A673 (cell line): ENCODE data around the gene OTOGL. TPM values are rescaled to one million over a fixed set of nuclear protein-coding genes. Genes with fewer than 3 reads are reported as not detected.

Experiments used
- BruUV-seq: library from RNA; stranded (reverse); fragments of 400-500 nt; replicated peaks from 2 replicates; lab custom pipeline; 2021; lab: Mats Ljungman, UMichigan
- CTCF ChIA-PET: fragments of 300-600 bp; sonication (Branson Sonifier 250); formaldehyde crosslinking; loops from one replicate; lab custom pipeline; 2022; ENCODE audit warnings: antibody characterized with exemption; lab: Charles Lee
- POLR2A ChIA-PET: fragments of 300-600 bp; sonication (Branson Sonifier 250); formaldehyde crosslinking; loops from one replicate; lab custom pipeline; 2022; ENCODE audit warnings: antibody characterized with exemption; ENCODE audit not compliant: low non-redundant PET; lab: Charles Lee
- DNase-seq: peaks from one replicate; pipeline ENCODE4 v3.0.0-alpha.2; 2015; ENCODE audit warnings: low spot score
- H3K27ac ChIP-seq: fragments of 200-600 bp; sonication (generic); 2 replicates; pipeline ENCODE4 v1.5.1; 2016; ENCODE audit warnings: mixed run types, low read depth, mild to moderate bottlenecking, mixed read lengths, antibody characterized with exemption, low read length; ENCODE audit not compliant: poor library complexity, severe bottlenecking
- H3K27me3 ChIP-seq: fragments of 200-600 bp; sonication (generic); replicated peaks from 2 replicates; pipeline ENCODE4 v1.6.1; 2017; ENCODE audit warnings: mixed run types, low read depth, mild to moderate bottlenecking, mixed read lengths, antibody characterized with exemption, low read length; ENCODE audit not compliant: insufficient read depth, poor library complexity
- H3K36me3 ChIP-seq: fragments of 200-600 bp; sonication (generic); 2 replicates; pipeline ENCODE4 v1.6.1; 2016; ENCODE audit warnings: mixed run types, mild to moderate bottlenecking, mixed read lengths, antibody characterized with exemption, low read length; ENCODE audit not compliant: insufficient read depth, poor library complexity, severe bottlenecking
- H3K4me1 ChIP-seq: fragments of 200-600 bp; sonication (generic); 2 replicates; pipeline ENCODE4 v1.6.1; 2017; ENCODE audit warnings: mixed run types, mild to moderate bottlenecking, mixed read lengths, antibody characterized with exemption, low read length; ENCODE audit not compliant: insufficient read depth, poor library complexity, severe bottlenecking
- H3K4me3 ChIP-seq: fragments of 200-600 bp; sonication (generic); 2 replicates; pipeline ENCODE4 v1.5.1; 2016; ENCODE audit warnings: low read depth, mixed run types, mild to moderate bottlenecking, mixed read lengths, low read length; ENCODE audit not compliant: poor library complexity, severe bottlenecking
- H3K9me3 ChIP-seq: fragments of 200-600 bp; sonication (generic); 2 replicates; pipeline ENCODE4 v1.6.1; 2016; ENCODE audit warnings: mixed run types, low read depth, mild to moderate bottlenecking, mixed read lengths, antibody characterized with exemption, low read length; ENCODE audit not compliant: poor library complexity, severe bottlenecking
- EZH2 ChIP-seq: fragments of 200-600 bp; sonication (generic); IDR thresholded peaks from 2 replicates; pipeline ENCODE4 v1.6.1; 2017; ENCODE audit warnings: borderline replicate concordance, low read depth, mild to moderate bottlenecking, mixed read lengths, antibody characterized with exemption, low read length; ENCODE audit not compliant: poor library complexity, severe bottlenecking
- intact Hi-C: fragments of 100-400 bp; cut with micrococcal nuclease; formaldehyde crosslinking; loops from one replicate; pipeline ENCODE4 v1.10.0; 2022; ENCODE audit not compliant: unreplicated experiment
- total RNA-seq: library from RNA; stranded (reverse); gene quantifications from 2 replicates; pipeline ENCODE4 v1.2.3, GENCODE V29; 2021
- TF ChIP-seq, protein P1 (sequence below): fragments of 300-800, 200-600 bp; sonication (generic); conservative IDR thresholded peaks from 2 replicates; pipeline ENCODE4 v1.5.1; 2017; ENCODE audit warnings: low read depth, mild to moderate bottlenecking, antibody characterized with exemption, low read length, moderate library complexity, mixed read lengths

OTOGL gene
- total RNA-seq, 1 experiment from 2014 or later = 0.73 TPM

GRCh38 chr12:80268924-80269749 is 169.8 kb downstream of the OTOGL start:
- no peak overlapping the region for H3K4me3 ChIP-seq
- POLR2A ChIA-PET = no interaction called here
- H3K4me1 ChIP-seq = peaks cover 17% of the 10 kb centered on the region
- H3K27ac ChIP-seq = no peak overlapping the region
- no peaks in the 10 kb centered on the region for H3K27me3 ChIP-seq
- no peaks in the 10 kb centered on the region for H3K36me3 ChIP-seq
- peak; percentile 30 for DNase-seq
- TF ChIP-seq EZH2 = no peak
- TF ChIP-seq, protein P1, sequence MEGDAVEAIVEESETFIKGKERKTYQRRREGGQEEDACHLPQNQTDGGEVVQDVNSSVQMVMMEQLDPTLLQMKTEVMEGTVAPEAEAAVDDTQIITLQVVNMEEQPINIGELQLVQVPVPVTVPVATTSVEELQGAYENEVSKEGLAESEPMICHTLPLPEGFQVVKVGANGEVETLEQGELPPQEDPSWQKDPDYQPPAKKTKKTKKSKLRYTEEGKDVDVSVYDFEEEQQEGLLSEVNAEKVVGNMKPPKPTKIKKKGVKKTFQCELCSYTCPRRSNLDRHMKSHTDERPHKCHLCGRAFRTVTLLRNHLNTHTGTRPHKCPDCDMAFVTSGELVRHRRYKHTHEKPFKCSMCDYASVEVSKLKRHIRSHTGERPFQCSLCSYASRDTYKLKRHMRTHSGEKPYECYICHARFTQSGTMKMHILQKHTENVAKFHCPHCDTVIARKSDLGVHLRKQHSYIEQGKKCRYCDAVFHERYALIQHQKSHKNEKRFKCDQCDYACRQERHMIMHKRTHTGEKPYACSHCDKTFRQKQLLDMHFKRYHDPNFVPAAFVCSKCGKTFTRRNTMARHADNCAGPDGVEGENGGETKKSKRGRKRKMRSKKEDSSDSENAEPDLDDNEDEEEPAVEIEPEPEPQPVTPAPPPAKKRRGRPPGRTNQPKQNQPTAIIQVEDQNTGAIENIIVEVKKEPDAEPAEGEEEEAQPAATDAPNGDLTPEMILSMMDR = no peak
- CTCF ChIA-PET = interaction anchor here (1.0 to 3.4 kb wide), 5 partner anchors 28 to 82 kb away, joined by 3 to 69 read pairs (median 4); no protein-coding TSS in a partner anchor
- H3K9me3 ChIP-seq = no peaks in the 10 kb centered on the region
- BruUV-seq = no TSS peak
- intact Hi-C loops = no loop called here

DNA sequence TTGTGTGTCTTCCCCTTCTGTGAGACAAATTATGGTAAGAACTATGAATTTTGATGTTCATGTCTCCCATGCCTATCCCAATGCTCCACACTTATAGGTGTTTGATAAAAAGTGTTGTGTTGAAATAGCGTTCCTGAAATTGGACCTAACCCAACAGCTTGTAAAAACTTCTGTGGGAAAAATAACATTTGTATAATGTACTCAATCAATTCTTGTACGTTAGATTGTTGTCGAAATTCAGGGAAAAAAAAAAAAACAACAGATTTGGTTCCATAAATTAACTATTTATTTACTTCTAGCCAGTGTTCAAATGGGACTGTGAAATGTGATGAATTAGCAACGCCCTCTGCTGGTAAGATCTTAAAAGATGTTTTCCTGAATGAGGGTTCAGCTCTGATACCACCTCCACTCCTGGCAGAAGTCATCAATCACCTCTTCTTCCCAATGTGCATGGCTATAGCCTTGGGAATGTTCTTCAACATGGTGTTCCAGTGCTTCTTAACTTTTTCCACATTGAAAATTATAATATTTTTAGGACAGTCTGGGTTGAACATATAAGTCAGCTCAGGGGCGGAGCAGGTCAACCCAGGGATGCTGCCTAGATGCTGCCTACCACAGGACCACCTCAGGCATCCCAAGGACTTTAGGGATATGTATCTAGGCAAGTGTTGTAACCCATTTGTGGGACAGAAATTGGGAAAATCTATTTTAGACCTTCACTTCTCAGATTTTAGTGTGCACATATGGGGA is 170.6 kb downstream of the OTOGL start:
- intact Hi-C loops = loop anchor here (1.0 to 10.0 kb wide), 2 partner anchors 75 to 715 kb away; no protein-coding TSS in a partner anchor
- ChIA-PET POLR2A (no interaction called here), CTCF (interaction anchor here (0.7 to 3.4 kb wide), 6 partner anchors 29 to 83 kb away, joined by 3 to 69 read pairs (median 4); no protein-coding TSS in a partner anchor)
- DNase-seq = peak; percentile 67
- H3K4me1 ChIP-seq = peaks cover 17% of the 10 kb centered on the region
- TF ChIP-seq EZH2 = no peak
- TF ChIP-seq, protein P1 = peak; percentile 78
- no peak overlapping the region for H3K4me3 ChIP-seq
- H3K27me3 ChIP-seq = no peaks in the 10 kb centered on the region
- H3K27ac ChIP-seq = no peak overlapping the region
- no peaks in the 10 kb centered on the region for H3K36me3 ChIP-seq
- no peaks in the 10 kb centered on the region for H3K9me3 ChIP-seq
- no TSS peak for BruUV-seq

DNA sequence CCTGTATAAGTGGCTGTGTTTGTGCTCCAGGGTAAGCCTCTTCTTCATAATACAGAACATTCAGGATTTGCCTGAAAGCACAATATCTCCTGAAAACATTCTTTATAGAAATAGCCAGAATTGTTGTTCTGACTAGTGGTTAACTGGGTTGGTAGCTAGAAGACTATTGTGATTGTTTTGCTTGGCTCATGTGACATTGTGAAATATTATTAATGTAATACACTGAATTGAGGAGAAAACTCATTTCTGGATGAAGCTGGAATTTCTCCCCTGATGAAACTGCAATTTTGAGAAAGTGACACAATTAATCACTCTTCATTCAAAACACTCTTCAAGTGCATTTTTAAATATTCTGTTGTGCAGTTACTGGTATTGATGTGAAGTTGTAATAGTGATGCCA is 172.4 kb downstream of the OTOGL start:
- ChIA-PET CTCF (no interaction called here), POLR2A (no interaction called here)
- DNase-seq = no peak
- TF ChIP-seq, protein P1 = no peak
- no peaks in the 10 kb centered on the region for H3K9me3 ChIP-seq
- no peak overlapping the region for H3K27ac ChIP-seq
- H3K4me1 ChIP-seq = peaks cover 17% of the 10 kb centered on the region
- no TSS peak for BruUV-seq
- no peaks in the 10 kb centered on the region for H3K27me3 ChIP-seq
- no peak overlapping the region for H3K4me3 ChIP-seq
- H3K36me3 ChIP-seq = no peaks in the 10 kb centered on the region
- intact Hi-C loops = loop anchor here (10.0 kb wide), 1 partner anchor 717 kb away; no protein-coding TSS in a partner anchor
